ENCODE data around the gene N4BP2L1.

DNA sequence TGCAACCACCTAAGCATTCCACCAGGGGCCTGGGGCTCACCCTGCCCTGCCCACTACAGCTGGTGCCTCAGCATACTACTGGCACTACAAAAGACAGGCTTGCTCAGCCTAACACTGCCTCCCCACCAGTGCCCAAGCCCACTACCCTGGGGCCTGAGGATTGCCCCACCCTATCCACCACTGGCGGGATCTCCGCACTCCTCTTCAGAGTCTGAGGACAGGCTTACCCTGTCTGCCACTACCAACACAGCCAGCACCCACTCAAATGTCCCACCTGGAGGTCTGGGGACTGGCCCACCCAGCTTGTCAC is 27.6 kb upstream of the N4BP2L1 start:
- TF ChIP-seq, protein P1, sequence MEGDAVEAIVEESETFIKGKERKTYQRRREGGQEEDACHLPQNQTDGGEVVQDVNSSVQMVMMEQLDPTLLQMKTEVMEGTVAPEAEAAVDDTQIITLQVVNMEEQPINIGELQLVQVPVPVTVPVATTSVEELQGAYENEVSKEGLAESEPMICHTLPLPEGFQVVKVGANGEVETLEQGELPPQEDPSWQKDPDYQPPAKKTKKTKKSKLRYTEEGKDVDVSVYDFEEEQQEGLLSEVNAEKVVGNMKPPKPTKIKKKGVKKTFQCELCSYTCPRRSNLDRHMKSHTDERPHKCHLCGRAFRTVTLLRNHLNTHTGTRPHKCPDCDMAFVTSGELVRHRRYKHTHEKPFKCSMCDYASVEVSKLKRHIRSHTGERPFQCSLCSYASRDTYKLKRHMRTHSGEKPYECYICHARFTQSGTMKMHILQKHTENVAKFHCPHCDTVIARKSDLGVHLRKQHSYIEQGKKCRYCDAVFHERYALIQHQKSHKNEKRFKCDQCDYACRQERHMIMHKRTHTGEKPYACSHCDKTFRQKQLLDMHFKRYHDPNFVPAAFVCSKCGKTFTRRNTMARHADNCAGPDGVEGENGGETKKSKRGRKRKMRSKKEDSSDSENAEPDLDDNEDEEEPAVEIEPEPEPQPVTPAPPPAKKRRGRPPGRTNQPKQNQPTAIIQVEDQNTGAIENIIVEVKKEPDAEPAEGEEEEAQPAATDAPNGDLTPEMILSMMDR (IDR thresholded peaks at IDR 0.05): no peak
- no peak for TF ChIP-seq POLR2A (IDR thresholded peaks at IDR 0.05)

All from adrenal gland (tissue), 5 donors.